ENCODE results near the gene RPL9. TPM values are rescaled to one million over a fixed set of nuclear protein-coding genes. Genes with fewer than 3 reads are reported as not detected.

Gene RPL9
- total RNA-seq, 4 donors from 2014 or later: 1,178 to 4,608 (median 3,940) TPM

- WGBS, 2 donors: 74 to 77% methylated on average over 1 of the region's 1 CpG
Observed at GRCh38 chr4:39407584-39407885, 51.2 kb downstream of the RPL9 start.

GRCh38 chr4:39406763-39407583 lies 51.7 kb downstream of the RPL9 start, which contains the start of gene KLB:
KLB (plus strand) TSS chr4:39406930; CDS start chr4:39406950, 20 bp downstream.
- Histone ChIP-seq H3K9me3 (no peaks in the 10 kb centered on the region), H3K4me3 (replicated peaks in 1 of 3) (no peak within 1 kb of the TSS), H3K36me3 (no peaks in the 10 kb centered on the region), H3K27ac (no peak within 1 kb of the TSS), H3K4me1 (no peaks in the 10 kb centered on the region), H3K27me3 (no peaks in the 10 kb centered on the region)
- DNase-seq: no peak
- WGBS, 2 donors: 58 to 59% methylated on average over 12 of the region's 12 CpGs
- no peak for TF ChIP-seq POLR2A (IDR thresholded peaks at IDR 0.05)
- TF ChIP-seq CTCF (IDR thresholded peaks at IDR 0.05): no peak
- intact Hi-C loops (cut with DNase I): no loop called here

More at GRCh38 chr4:39407584-39407885, 51.2 kb downstream of the RPL9 start:
- TF ChIP-seq CTCF (IDR thresholded peaks at IDR 0.05): no peak
- TF ChIP-seq POLR2A (IDR thresholded peaks at IDR 0.05): no peak
- no peaks in the 10 kb centered on the region for H3K27me3 ChIP-seq
- H3K4me3 ChIP-seq (replicated peaks in 1 of 3): no peak overlapping the region
- intact Hi-C loops (cut with DNase I): no loop called here
- H3K4me1 ChIP-seq: no peaks in the 10 kb centered on the region
- H3K27ac ChIP-seq: no peak overlapping the region
- DNase-seq: no peak
- H3K36me3 ChIP-seq: no peaks in the 10 kb centered on the region
- H3K9me3 ChIP-seq: no peaks in the 10 kb centered on the region

Small RNAs within 50 kb of the gene (microRNA-seq; reads per million reads assigned to microRNA genes)
- not detected for gene MIR5591

Small RNAs within 50 kb of the gene (small RNA-seq; reads per million reads assigned to genes)
- not detected for gene MIR5591
- not detected for gene RF00019

Other genes starting within 250 kb of the RPL9 start
- gene RFC1, start 92.6 kb downstream of the RPL9 start, total RNA-seq: 10 to 100 TPM; 38.0 to 65.2 (median 46.0) TPM
- under 1 TPM in 2 of 4 donors, not detected in 2; 0.20 to 0.27 TPM for gene KLB, start 52.0 kb downstream of the RPL9 start, total RNA-seq
- gene LIAS, start 134 bp upstream of the RPL9 start, total RNA-seq: 10 to 100 TPM; 10.7 to 18.9 (median 15.5) TPM
- 10 to 100 TPM; 40.1 to 58.7 (median 48.1) TPM for gene UGDH, start 68.5 kb upstream of the RPL9 start, total RNA-seq
- gene SMIM14, start 179.9 kb upstream of the RPL9 start, total RNA-seq: 10 to 100 TPM; 52.1 to 72.3 (median 59.2) TPM
- 10 to 100 TPM; 27.1 to 48.5 (median 32.3) TPM for gene UBE2K, start 239.2 kb upstream of the RPL9 start, total RNA-seq